WI38 (cell line): Measurements from ENCODE around the gene DIP2B.
"Not testable (repeated sequence)": the region's sequence is repeated elsewhere in the genome, so short reads cannot be mapped to it uniquely, and the experiment has no call there.

Source experiments
- H3K4me3 ChIP-seq: 2 replicates; pipeline ENCODE4 v1.5.1; 2011; ENCODE audit warnings: low read depth, mild to moderate bottlenecking, control low read depth, low read length
- TF ChIP-seq, protein P1 (sequence below): IDR thresholded peaks from 2 replicates; pipeline ENCODE4 v1.5.1; 2012; ENCODE audit warnings: low read depth, mild to moderate bottlenecking, control low read depth, low read length

The DIP2B gene

DNA sequence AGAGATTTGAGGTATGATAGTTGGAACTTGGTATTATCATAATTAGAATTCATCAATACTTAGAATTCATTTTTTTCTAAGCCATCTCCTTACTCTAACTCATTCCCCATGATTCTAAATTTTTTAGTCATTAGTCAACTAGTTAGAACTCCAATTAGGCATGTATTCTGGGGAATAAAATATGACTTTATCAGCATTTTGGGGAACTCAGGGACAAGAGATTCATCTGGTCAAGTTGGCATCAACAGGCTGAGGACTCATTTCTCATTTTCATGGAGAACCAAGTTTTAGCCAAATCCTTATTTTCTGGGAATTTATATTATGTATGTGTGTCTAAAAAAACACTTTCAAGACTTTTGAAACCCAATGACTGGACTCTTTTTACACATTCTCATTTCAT lies 29.2 kb downstream of the DIP2B start:
- no peak overlapping the region for H3K4me3 ChIP-seq
- TF ChIP-seq, protein P1, sequence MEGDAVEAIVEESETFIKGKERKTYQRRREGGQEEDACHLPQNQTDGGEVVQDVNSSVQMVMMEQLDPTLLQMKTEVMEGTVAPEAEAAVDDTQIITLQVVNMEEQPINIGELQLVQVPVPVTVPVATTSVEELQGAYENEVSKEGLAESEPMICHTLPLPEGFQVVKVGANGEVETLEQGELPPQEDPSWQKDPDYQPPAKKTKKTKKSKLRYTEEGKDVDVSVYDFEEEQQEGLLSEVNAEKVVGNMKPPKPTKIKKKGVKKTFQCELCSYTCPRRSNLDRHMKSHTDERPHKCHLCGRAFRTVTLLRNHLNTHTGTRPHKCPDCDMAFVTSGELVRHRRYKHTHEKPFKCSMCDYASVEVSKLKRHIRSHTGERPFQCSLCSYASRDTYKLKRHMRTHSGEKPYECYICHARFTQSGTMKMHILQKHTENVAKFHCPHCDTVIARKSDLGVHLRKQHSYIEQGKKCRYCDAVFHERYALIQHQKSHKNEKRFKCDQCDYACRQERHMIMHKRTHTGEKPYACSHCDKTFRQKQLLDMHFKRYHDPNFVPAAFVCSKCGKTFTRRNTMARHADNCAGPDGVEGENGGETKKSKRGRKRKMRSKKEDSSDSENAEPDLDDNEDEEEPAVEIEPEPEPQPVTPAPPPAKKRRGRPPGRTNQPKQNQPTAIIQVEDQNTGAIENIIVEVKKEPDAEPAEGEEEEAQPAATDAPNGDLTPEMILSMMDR: no peak

DNA sequence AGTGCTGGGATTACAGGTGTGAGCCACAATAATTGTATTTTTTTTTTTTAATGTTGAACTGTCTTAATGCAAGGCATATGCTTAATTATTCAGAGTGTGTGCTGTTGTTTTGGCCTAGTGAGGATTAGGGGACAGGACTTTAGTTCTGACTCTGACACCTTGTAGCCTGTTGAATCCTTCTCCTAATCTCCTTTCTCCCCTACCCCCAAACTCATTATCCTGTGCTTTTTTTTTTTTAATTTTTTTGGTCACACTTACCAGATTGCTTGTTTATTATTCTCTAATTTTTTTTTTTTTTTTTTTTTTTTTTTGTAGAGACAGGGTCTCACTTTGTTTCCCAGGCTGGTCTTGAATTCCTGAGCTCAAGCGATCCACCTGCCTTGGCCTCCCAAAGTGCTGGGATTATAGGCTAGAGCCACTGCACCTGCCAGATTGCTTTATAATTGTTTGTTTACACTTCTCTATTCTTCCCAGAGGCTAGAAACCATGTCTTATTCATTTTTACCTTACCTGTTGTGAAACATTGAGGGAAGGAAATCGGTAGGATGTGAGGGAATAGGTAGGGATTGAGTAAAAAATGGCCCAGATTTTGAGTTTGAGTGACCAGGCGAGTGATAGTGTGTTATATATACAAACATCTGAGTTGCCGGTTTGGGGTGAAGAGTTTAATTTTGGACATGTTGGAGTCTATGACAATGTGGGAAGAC lies 32.2 kb downstream of the DIP2B start:
- TF ChIP-seq, protein P1: no peak
- no peak overlapping the region for H3K4me3 ChIP-seq

DNA sequence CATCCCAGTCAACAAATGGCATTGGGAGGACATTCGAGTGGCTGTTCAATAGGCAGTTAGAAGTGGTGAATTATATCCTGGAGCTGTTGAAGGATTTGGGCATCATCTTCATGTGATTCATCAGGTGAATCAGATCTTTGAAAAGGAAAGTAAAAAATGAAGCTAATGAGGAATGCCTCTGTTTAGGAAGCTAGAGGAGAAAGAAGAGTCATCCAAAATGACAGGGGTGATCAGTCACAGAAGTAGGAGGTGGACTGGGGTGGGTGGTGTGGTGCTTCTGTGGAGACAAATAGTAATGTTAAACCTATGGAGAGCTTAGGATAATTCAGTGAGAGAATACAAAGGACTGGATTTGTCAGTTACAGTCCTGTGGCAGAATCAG lies 32.7 kb downstream of the DIP2B start:
- H3K4me3 ChIP-seq: no peak overlapping the region
- TF ChIP-seq, protein P1: no peak

DNA sequence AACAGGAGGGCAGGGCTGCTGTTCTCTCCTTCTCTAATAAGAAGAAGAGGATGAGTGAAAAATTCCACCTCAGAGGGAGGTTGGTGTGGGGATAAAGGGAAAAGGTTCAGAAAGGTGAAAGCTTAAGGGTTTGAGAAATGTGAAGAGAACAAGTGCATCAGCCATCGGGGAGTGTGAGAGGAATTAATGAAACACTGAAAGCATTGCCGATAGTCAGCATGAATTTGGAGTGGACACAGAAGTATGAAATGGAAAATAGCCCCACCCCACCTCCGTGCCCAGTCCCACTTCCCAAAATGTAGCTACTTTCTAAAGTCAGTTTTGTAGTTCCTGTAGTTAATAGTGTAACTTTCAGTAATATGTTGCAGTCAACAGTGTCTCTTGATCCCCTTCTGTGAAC lies 33.4 kb downstream of the DIP2B start:
- no peak overlapping the region for H3K4me3 ChIP-seq
- TF ChIP-seq, protein P1: no peak

DNA sequence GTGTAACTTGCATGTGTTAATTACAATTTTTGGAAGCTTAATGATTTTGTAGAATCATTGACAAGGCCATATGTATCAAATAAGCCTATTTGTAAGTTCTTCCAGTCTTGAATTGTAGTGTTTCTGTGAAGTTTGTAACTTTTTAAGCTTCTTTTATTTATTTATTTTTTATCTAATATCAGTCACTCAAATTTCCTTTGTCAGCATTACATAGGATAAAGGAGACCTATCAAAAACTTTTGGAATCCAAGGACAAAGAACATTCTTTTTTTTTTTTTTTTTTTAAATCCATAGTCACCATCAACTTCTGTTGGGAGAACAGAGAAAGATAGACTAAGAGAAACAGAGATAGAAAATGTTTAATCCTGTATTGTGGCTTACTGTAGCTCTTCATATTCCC lies 36.4 kb downstream of the DIP2B start:
- H3K4me3 ChIP-seq: no peak overlapping the region
- TF ChIP-seq, protein P1: no peak

DNA sequence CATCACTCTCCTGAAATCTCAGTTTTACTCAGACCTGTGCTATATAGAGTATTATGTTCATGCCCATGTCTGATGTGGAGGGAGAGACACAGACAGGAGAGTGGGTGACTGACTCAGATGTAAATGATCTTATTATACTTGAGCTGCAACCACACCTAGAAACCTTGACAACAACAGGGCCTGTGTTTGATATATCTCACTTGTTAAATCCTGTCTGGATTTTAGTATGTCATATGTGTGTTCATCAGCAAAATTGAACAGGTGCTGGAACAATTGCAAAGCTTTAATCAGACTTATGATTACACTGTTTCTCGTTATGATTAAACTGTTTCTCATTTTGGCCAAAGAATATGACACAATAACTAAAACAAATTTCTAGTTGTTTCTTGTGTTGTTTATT lies 37.7 kb downstream of the DIP2B start:
- H3K4me3 ChIP-seq: no peak overlapping the region
- TF ChIP-seq, protein P1: no peak

DNA sequence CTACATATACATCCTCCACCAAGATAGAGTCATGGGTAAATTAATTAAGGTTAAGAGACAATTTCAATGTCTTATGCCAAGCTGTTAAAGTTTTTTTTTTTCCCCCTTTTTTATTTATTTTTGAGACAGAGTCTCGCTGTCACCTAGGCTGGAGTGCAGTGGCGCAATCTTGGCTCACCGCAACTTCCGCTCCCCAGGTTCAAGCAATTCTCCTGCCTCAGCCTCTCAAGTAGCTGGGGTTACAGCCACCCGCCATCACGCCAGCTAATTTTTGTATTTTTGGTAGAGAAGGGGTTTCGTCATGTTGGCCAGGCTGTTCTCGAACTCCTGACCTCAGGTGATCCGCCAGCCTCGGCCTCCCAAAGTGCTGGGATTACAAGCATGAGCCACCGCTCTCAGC lies 38.4 kb downstream of the DIP2B start:
- not testable (repeated sequence) for H3K4me3 ChIP-seq

DNA sequence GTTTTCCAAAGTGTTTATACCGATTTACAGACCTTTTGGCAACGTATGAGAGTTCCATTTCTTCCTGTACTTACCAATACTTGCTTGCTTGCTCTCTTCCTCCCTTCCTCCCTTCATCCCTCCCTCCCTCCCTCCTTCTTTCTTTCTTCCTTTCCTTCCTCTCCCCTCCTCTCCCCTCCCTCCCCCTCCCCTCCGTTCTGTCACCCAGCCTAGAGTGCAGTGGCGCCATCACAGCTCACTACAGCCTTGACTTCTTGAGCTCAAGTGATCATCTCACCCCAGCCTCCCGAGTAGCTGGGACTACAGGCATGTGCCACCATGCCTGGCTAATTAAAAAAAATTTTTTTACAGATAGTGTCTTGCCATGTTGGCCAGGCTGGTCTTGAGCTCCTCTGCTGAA lies 40.4 kb downstream of the DIP2B start:
- TF ChIP-seq, protein P1: no peak
- no peak overlapping the region for H3K4me3 ChIP-seq
